Adipose tissue (tissue), 3 donors: ENCODE measurements around the gene TNFRSF8. TPM values are rescaled to one million over a fixed set of nuclear protein-coding genes. Genes with fewer than 3 reads are reported as not detected.
"Not testable (repeated sequence)": the region's sequence is repeated elsewhere in the genome, so short reads cannot be mapped to it uniquely, and the experiment has no call there.

Experiments used
- H3K27ac ChIP-seq: one replicate; pipeline ENCODE4 v1.5.1; 2013; ENCODE audit warnings: low read depth, low read length
- WGBS, 3 donors: extraction: QIAGEN DNeasy Blood & Tissue Kit; methylation state at CpG; one replicate each; pipeline ENCODE4 v1.1.7; 2013; 5-methylcytosine and 5-hydroxymethylcytosine counted together
- polyA plus RNA-seq, 3 donors: library from polyadenylated mRNA; stranded (reverse); fragments of 200-250 nt; gene quantifications; one replicate each; pipeline ENCODE4 v1.2.3, GENCODE V29; 2013
- donor health status: healthy with polysubstance abuse.
- donor health status: Bipolar disorder and iron deficiency.
- donor health status: healthy.

TNFRSF8 gene
- polyA plus RNA-seq = 1 to 10 TPM in 2 of 3 donors, under 1 TPM in 1; 0.40 to 3.8 (median 2.8) TPM

DNA sequence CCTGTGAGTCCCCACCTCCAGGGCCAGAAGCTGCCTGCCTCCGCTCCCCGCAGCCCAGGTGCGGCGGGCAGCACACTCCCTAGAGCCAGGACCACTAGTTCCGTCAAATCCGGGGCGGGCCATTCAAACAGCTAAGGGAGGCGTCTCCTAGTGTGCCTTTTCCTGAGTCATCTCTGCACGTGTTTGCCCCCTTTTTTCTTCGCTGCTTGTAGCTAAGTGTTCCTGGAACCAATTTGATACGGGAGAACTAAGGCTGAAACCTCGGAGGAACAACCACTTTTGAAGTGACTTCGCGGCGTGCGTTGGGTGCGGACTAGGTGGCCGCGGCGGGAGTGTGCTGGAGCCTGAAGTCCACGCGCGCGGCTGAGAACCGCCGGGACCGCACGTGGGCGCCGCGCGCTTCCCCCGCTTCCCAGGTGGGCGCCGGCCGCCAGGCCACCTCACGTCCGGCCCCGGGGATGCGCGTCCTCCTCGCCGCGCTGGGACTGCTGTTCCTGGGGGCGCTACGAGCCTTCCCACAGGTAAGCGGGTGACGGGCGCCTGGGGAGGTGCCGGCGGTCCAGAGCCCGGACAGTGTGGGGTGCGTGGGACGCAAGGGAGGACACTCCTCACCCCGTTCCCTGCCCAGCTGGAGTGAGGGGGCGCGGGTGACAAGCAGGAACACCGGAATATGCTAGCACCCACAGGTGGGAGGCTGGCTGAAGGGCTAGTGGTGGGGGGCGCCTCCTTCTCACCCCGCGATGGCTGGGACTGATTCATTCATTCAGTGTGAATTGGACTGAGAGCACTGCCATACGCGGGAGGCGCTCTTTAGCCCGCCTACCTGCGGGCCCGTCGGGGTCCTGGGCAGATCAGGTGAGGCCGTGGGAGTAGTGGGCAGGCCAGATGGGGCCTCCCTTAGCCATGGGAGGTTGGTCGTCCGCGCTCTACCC lies at the start of gene TNFRSF8:
TSS of gene TNFRSF8 (plus strand) at position 163 of the 932 bp plus-strand sequence. CDS start at position 459, 296 bp downstream.
- H3K27ac ChIP-seq = no peak within 1 kb of the TSS
- WGBS, 3 donors = 2 to 5% (median 4%) methylated on average over 70 to 72 of the region's 72 CpGs

DNA sequence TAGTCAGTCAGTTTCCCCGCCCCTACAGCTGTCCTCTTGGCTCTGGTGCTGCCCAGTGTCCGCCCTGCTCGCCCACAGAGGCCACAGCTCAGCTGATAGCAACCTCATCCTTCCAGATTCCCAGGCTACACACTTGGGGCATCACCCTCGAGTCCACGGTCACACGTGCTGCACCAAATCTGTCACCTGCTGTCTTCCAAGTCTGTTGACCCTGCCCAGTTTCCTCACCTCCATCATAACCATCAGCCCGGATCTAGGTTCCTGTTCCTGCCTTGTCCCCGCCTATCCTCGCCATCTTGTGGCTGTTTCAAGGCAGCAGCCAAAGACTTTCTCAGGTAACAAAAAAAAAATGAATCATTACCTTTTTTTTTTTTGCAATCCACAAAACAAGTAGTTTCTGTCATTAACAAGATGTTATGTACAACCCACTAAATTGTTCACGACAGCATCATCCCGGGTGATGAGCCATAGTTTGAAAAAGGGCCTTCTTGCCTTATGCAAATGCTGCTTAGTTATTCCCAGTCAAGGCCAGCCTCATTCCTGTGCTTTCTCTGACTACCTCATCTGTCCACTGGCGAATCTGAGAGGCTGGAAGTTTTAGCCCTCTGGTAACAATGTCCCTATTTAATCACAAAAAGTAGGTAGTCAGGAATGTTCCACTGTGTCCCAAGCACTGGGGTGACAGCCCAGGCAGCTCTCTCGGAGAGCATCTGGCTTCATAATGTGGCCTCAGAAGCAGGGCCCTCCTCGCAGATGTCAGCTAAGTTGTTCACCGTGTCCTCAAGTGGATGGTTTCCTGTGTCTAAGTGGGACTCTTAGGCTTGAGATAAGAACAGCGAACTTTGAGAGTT lies 48.7 kb upstream of the TNFRSF8 start:
- 79 to 85% (median 79%) methylated on average over 16 of the region's 16 CpGs for WGBS, 3 donors
- H3K27ac ChIP-seq = no peak overlapping the region

DNA sequence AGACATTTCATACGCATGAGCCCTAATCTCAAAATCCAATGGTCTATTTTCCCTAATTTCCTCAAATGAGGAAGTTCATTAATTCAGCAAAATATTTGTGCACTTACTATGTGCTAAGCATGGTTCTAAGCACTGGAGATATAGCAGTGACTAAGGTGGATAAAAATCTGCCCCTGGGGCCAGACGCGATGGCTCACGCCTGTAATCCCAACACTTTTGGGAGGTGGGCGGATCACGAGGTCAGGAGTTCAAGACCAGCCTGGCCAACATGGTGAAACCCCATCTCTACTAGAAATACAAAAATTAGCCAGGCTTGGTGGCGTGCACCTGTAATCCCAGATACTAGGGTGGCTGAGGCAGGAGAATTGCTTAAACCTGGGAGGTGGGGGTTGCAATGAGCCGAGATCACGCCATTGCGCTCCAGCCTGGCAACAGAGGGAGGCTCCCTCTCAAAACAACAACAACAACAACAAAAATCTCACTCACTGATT lies 48.1 kb upstream of the TNFRSF8 start:
- H3K27ac ChIP-seq = no peak overlapping the region
- WGBS, 3 donors = 93 to 94% (median 93%) methylated on average over 10 of the region's 10 CpGs

DNA sequence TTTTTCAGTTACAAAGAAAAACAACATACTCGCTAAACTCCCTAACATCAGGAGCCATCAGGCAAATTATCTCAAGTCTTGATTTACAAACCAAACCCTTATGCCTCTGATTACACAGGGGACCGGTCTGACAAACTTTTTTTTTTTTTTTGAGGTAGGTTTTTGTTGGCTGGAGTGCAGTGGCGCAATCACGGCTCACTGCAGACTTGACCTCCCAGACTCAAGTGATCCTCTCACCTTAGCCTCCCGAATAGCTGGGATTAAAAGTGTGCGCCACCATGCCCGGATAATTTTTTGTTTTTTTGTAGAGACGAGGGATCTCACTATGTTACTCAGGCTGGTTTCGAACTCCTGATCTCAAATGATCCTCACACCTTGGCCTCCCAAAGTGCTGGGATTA lies 47.6 kb upstream of the TNFRSF8 start:
- WGBS, 3 donors = 85 to 95% (median 87%) methylated on average over 9 of the region's 9 CpGs
- H3K27ac ChIP-seq = no peak overlapping the region

DNA sequence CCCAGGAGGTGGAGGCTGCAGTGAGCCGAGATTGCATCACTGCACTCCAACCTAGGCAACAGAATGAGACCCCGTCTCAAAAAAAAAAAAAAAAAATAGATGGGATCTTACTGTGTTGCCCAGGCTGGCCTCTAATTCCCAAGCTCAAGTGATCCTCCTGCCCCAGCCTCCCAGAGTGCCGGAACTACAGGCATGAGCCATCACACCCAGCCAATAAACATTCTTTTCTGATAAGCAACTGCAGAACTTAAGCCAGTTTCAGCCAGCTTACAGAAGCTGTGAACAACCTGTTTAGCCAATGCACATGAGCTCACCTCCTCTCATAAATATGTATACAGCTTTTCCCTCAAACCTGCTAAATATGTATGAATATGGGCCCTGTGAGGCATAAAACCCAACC lies 46.9 kb upstream of the TNFRSF8 start:
- no peak overlapping the region for H3K27ac ChIP-seq
- 84 to 98% (median 97%) methylated on average over 3 of the region's 3 CpGs for WGBS, 3 donors

DNA sequence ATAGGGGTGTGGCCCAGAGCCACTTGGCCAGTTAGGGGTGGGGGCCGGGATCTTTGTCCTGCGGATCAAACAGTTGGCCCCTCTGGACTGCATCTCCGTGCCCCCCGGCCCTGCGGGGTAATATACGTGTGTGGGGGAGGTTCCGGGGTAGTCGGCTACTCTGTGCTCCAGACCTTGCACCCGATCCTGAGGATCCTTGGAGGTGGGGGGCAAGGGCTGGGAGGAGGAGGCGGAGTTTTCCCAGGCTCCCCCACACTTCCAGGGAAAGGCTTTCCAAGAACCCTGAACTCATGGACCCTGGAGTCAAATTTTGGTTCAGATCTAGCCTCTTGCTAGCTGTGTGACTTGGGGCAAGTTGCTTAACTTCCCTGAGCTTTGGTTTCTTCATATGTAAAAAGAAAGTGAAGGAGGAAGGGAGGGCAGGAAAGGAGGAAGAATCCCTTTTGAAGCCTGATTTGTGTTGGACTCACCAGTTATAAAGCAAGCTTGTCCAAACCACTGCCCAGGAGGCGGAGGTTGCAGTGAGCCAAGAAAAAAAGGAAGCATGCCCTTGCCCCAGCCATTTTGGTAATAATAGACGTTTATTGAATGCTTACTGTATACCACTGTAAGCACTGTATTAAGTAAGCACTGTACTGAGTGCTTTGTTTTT lies 43.1 kb upstream of the TNFRSF8 start:
- no peak overlapping the region for H3K27ac ChIP-seq
- 5 to 11% (median 7%) methylated on average over 12 of the region's 12 CpGs for WGBS, 3 donors

DNA sequence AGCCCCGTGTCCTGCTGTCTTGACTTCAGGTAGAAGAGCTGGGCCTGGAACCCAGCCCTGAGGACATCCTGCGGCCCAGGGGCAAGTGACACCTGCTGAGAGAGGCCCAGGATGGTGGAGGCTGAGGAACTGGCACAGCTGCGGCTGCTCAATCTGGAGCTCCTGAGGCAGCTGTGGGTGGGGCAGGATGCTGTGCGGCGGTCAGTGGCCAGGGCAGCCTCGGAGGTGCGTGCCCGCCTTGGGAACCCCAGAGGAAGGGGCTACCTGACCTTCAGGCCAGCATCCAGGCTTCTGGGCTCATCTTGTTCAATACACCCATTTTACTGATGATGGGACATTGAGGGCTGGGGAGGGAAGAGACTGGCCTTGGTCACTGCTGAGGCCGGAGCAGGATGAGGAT lies 41.5 kb upstream of the TNFRSF8 start:
- no peak overlapping the region for H3K27ac ChIP-seq
- 91 to 93% (median 93%) methylated on average over 8 to 9 of the region's 9 CpGs for WGBS, 3 donors

DNA sequence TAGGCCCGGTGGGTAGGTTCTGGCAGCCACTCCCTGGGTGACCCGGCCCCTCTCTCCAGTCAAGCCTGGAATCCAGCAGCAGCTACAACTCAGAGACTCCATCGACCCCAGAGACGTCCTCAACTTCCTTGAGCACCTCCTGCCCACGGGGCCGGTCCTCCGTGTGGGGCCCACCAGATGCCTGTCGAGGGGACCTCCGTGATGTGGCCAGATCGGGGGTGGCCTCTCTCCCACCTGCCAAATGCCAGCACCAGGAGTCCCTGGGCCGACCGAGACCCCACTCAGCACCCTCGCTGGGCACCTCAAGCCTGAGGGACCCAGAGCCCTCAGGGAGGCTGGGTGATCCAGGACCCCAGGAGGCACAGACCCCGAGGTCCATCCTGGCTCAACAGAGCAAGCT lies 41.1 kb upstream of the TNFRSF8 start:
- no peak overlapping the region for H3K27ac ChIP-seq
- 92 to 95% (median 94%) methylated on average over 13 to 14 of the region's 14 CpGs for WGBS, 3 donors

DNA sequence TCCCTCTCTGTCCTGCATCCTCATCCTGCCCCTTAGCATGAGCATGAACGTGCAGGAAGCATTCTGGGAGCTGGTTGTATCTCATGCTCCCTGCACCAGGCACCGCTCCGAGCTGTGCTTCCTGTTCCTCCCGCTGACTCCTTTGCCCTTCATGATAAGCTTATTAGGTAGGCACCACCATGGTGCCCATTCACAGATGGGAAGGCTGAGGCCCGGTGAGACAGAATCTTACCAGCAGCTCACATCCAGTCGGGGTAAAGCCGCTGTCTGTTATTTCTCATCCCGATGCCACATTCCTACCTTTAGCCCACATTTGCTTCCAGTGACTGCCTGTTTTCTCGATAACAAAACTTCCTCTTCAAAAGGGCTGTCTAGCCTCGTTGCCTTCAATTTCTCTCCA lies 36.5 kb upstream of the TNFRSF8 start:
- H3K27ac ChIP-seq = no peak overlapping the region
- WGBS, 3 donors = 75 to 86% (median 82%) methylated on average over 10 of the region's 10 CpGs

DNA sequence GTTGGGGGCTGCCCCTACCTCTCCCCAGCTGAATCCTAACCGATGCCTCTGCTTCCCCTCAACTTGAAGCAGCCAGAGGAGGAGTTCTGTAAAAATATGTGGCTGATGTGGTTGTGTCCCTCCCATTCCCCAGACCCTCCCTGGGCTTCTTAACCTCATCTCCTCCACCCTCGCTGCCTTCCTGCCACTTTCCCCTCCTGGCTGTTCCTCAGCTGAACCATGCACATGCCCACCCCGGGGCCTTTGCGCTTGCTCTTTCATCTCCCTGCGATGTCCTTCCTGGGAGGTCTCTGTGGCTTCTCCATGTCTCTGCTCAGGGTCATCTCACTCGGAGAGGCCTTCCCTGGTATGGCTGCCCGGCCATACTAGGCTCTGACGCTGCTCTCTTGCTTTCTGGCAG lies 34.9 kb upstream of the TNFRSF8 start:
- 87 to 97% (median 94%) methylated on average over 8 of the region's 8 CpGs for WGBS, 3 donors
- H3K27ac ChIP-seq = no peak overlapping the region

DNA sequence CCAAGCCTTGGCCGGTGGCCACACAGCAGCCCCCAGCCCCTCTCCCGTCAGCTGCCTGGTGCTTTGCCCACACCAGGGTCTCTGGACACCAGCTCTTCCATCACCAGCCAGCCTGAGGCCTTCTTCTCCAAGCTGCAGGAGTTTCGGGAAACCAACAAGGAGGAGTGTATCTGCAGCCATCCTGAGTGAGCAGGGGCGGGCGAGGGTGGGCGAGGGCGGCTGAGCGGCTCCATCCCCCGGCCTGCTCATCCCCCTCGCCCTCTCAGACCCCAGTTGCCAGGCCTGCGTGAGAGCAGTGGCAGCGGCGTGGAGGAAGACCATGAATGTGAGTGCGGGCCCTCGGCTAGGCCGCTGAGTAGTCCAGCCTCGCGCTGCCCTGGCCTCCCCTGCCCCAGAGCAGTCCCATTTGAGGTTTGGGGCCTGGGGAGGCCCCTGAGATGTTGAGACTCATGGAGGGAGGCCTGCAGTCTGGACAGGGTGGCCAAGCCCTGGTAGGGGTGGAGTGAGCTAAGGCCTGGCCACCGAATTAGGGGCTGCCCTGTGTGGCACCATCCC lies 34.1 kb upstream of the TNFRSF8 start:
- no peak overlapping the region for H3K27ac ChIP-seq
- 95% methylated on average over 17 to 19 of the region's 19 CpGs for WGBS, 3 donors

DNA sequence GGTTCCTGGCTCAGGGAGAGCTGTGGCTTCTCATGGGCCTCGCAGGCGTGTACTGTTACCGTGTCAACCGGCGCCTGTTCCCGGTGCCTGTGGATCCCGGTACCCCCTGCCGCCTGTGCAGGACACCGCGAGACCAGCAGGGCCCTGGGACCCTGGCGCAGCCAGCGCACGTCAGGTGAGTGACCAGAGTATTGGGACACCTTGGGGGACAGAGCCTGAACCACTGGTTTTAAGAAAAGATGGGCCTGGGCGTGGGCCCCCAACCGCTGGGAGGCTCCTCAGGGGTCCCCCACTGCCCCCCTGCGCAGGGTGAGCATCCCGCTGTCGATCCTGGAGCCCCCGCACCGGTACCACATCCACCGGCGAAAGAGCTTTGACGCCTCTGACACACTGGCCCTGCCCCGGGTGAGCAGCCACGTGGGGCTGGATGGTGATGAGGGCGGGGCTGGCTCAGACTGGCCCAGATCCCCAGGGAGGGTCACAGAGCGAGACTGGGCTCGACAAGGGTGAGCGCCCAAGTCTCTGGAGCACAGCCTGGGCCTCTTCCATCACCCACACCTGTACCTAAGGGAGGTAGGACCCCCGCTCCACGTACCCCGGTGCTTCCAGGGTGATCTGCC lies 33.3 kb upstream of the TNFRSF8 start:
- WGBS, 3 donors = 91 to 93% (median 91%) methylated on average over 32 of the region's 32 CpGs
- no peak overlapping the region for H3K27ac ChIP-seq

DNA sequence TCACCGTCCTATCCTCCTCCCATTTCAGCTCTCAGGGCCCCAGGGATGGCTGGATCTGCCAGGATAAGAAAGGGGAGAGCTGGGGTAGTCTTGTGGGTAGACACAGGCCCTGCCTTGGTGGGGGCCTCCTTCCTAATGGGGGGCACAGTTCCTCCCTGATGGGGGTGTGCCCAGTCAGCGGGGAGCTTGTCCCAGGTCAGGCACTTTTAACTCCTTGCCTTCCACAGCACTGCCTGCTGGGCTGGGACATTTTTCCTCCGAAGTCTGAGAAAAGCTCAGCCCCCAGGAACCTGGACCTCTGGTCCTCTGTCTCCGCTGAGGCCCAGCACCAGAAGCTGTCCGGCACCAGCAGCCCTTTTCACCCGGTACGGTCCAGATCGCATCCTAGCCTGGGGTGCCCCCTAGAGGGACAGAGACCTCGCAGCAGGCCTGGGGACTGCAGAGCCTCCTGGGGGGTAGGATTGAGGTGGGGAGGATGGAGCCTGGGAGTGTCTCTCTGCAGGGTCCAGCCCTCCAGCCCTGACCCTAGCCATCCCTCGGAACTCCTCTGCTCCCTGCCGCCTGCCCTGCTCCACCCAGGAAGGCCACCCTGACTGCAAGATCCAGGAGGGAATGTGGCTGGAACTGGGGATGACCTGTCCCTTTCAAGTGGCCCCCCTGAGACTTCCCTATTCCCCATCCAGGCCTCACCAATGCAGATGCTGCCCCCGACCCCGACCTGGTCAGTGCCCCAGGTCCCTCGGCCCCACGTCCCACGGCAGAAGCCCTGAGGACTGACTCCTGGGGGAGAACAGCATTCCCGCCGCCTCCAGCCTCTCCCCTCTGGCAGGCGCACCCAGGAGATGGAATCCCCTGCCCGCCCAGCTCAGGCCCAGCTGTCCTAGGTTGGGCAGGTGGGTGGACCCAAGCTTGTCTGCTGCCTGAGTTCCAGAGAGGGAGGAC lies 31.8 kb upstream of the TNFRSF8 start:
- 75 to 82% (median 76%) methylated on average over 18 to 20 of the region's 20 CpGs for WGBS, 3 donors
- H3K27ac ChIP-seq = no peak overlapping the region

DNA sequence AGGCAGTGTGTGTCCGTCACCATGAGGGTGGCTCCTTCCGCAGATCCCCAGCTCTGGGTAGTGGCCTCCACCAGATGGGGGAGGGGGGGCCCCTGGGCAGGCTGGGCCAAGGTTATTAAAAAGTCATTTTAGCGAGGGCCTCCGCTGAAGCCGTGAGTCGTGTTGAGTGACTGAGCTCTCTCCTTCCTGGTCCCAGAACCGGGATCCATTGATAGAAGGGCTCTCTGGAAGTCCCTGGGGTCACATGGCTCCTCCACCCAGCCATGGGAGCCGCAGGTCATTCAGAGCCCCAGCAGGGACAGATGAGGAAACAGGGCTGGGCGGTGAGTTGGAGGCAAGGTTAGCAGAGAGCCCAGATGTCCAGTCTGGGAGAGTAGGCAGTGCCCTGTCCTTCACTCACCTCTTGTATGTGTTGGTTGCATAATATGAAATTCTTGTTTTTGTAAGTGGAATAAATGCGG lies 30.9 kb upstream of the TNFRSF8 start:
- no peak overlapping the region for H3K27ac ChIP-seq
- 81 to 83% (median 82%) methylated on average over 10 of the region's 10 CpGs for WGBS, 3 donors

DNA sequence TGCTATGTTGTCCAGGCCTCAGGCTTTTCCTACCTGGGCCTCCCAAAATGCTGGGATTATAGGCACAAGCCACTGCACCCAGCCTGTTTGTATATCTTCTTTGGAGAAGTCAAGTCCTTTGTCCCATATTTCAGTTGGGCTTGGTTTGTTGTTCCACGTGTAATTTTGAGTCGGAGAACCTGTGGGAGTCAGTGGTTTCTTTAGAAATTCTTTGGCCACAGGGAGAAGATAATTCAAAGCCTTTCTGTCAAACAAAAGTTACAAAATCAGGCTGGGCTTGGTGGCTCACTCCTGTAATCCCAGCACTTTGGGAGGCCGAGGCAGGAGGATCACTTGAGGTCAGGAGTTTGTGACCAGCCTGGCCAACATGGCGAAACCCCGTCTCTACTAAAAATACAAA lies 29.7 kb upstream of the TNFRSF8 start:
- WGBS, 3 donors = 58 to 88% (median 59%) methylated on average over 5 of the region's 5 CpGs
- not testable (repeated sequence) for H3K27ac ChIP-seq

DNA sequence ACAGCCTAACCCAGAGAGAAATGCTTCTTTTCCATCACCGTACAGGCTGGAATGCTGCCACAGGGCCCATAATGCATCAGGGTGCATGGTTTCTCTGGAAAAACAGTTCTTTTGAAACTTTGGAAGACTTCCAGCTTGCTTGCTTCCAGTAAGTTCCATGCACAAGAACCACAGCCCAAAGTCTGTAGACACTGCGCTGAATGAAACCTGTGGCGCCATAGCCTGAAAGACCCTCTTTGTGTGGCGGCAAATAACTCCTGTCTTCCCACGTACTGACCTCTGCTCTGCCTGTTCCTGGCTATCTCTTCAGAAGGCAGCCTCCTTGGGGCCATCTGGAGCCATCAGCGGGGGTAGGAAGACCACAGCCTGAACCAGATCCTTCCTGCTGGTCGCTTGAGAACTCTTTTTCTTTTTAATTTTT lies 28.7 kb upstream of the TNFRSF8 start:
- 40 to 66% (median 46%) methylated on average over 7 of the region's 7 CpGs for WGBS, 3 donors
- no peak overlapping the region for H3K27ac ChIP-seq

DNA sequence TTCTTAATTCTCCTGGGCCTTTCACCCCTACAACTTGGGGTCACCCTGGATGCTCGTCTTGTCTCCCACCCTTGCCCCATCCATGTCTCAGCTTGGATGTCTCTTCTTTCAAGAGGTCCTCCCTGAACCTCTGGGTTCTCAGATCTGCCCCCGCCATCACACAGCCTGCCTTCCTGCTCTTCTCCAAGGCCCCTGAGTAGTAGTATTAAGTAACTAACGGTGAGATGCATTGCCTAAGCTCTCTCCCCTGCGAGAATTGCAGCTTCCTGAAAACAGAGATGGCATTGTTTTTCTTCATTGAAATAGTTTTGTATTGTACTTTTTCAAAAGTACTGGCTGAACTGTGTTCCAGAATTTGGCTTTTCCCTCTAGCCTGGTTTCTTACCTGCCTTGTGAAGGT lies 27.8 kb upstream of the TNFRSF8 start:
- WGBS, 3 donors = 48 to 62% (median 54%) methylated on average over 4 of the region's 4 CpGs
- no peak overlapping the region for H3K27ac ChIP-seq
